Pancreas (tissue), 10 donors: ENCODE data around the gene VTN. TPM values are rescaled to one million over a fixed set of nuclear protein-coding genes. Genes with fewer than 3 reads are reported as not detected.

Experiments
- ATAC-seq, 4 donors: fragments of 200-7000 bp; cut with Tn5 transposase; one replicate each; pipeline versions ENCODE4 v1.8.0 to v1.9.1; 2020; ENCODE audit warnings: mild to moderate bottlenecking in 4 of 4, moderate library complexity in 4 of 4
- DNase-seq, 6 donors: peaks; one replicate each; pipeline ENCODE4 v3.0.0-alpha.2; 2020
- FAIRE-seq: peaks from 2 replicates; lab custom pipeline; 2012; peaks lifted over from hg19 to GRCh38; lab: Jason Lieb, UNC
- H3K27ac ChIP-seq, 4 donors: fragments of 200-600 bp; sonication (generic); 1 replicate in 3 of 4; 2 replicates in 1 of 4; pipeline versions ENCODE4 v1.5.0 to v1.8.0; 2020
- H3K27me3 ChIP-seq, 4 donors: fragments of 200-600 bp; one replicate each; pipeline ENCODE4 v1.8.0; 2021
- H3K36me3 ChIP-seq, 3 donors: fragments of 200-600 bp; sonication (generic) in 1 of 3; one replicate each; pipeline versions ENCODE4 v1.5.0 to v1.8.0; 2020 to 2021
- H3K4me1 ChIP-seq, 3 donors: fragments of 200-600 bp; one replicate each; pipeline ENCODE4 v1.8.0; 2021
- H3K4me3 ChIP-seq, 4 donors: fragments of 200-600 bp; sonication (generic) in 2 of 4; one replicate each; pipeline versions ENCODE4 v1.5.0 to v1.8.0; 2020 to 2021
- H3K9me3 ChIP-seq, 4 donors: fragments of 200-600 bp; one replicate each; pipeline ENCODE4 v1.8.0; 2021
- CTCF ChIP-seq, 4 donors: fragments of 200-600 bp; sonication (generic) in 3 of 4; IDR thresholded peaks; one replicate each; pipeline versions ENCODE4 v1.5.0 to v1.8.0; 2021; ENCODE audit warnings: antibody characterized with exemption in 4 of 4
- WGBS, 2 donors: extraction: QIAGEN DNeasy Blood & Tissue Kit; methylation state at CpG; one replicate each; pipeline ENCODE4 v1.1.7; 2013; 5-methylcytosine and 5-hydroxymethylcytosine counted together
- intact Hi-C, 3 donors: fragments of 100-400 bp; cut with DNase I; formaldehyde crosslinking; loops; one replicate each; pipeline versions ENCODE4 v1.11.1 to v1.14.2; 2022
- polyA plus RNA-seq, 2 donors: library from polyadenylated mRNA; stranded (reverse); fragments of 200-250 nt; gene quantifications; one replicate each; pipeline ENCODE4 v1.2.3, GENCODE V29; 2013
- total RNA-seq, 6 donors: library from RNA; stranded (reverse); fragmentation: NEBNext Ultra II Directional in 4 of 6; extraction: Animal tissue kit (Norgen Biotek cat#: 25700) in 4 of 6; gene quantifications; one replicate each; pipeline versions ENCODE4 v1.2.1 to v1.2.4, GENCODE V29; 2021 to 2023
- donor health status: healthy with polysubstance abuse.
- donor health status: DM: no; HTN: no; CAD: no; lungs with moderate emphysema.
- donor health status: DM: no; HTN: no; CAD: no.
- donor health status: control.
- donor health status: control.
- donor health status: Bipolar disorder and iron deficiency.
- donor health status: DM: yes; HTN: yes; CAD: no.
- donor health status: DM: no; HTN: no; CAD: no.
- donor health status: DM: no; HTN: no; CAD: no.
- donor health status: DM: yes; HTN: yes; CAD: no.

Gene VTN
- 10 to 100 TPM in 2 of 6 donors, 1 to 10 TPM in 4; 5.2 to 21.5 (median 9.5) TPM for total RNA-seq
- 10 to 100 TPM; 14.6 to 21.6 TPM for polyA plus RNA-seq

DNA sequence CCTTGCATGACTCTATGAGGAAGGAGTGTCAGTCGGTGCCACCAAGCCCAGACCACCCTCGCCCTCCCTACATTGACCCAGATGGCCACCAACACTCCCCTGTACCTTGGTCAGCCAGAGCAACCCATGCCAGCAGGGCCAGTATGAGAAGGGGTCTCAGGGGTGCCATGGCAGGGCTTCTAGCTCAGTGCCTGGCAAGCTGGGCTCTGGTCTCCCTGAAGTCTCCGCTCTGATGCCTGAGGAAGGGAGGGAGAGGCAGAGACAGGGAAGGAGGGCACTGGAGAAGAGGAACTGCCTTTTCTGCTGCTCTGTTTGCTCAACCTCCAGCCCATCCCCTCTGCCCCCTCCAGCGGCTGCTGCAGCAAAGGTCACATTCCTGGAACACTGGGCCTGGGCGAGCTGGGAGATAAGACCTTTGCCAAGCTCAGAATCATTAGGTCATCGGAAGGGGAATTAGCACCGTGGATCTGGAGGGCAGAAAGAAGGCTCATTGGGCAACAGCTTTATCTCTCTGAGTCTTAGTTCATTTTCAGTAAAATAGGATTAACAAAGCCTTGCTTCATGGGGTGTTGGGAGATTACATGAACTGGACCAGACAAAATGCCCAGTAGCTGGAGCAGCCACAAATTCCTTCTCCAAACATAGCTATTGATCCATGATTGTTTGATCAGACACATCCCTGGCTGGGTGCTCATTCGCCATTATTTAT lies at the start of gene VTN:
Gene VTN (minus strand): TSS at position 273 of the 709 bp plus-strand sequence. CDS start 104 bp downstream, at position 169.
- peaks cover 9 to 28% (median 13%) of the 10 kb centered on the region in 3 donors for H3K4me1 ChIP-seq
- H3K4me3 ChIP-seq, result peak within 1 kb of the TSS in 2 of 4 donors; percentile 38 to 54
- TF ChIP-seq CTCF (IDR thresholded peaks at IDR 0.05), result no peak
- no peaks in the 10 kb centered on the region for H3K36me3 ChIP-seq
- WGBS, 2 donors, result 10 to 17% methylated on average over 8 of the region's 8 CpGs
- intact Hi-C loops, result no loop called here
- H3K27me3 ChIP-seq, result no peaks in the 10 kb centered on the region
- no peak for FAIRE-seq
- DNase-seq, result peak; percentile 67 to 83 (median 73)
- H3K9me3 ChIP-seq, result no peaks in the 10 kb centered on the region
- H3K27ac ChIP-seq, result peak within 1 kb of the TSS; percentile 22 to 75 (median 50)
- ATAC-seq, result peak; percentile 74 to 81 (median 75)

DNA sequence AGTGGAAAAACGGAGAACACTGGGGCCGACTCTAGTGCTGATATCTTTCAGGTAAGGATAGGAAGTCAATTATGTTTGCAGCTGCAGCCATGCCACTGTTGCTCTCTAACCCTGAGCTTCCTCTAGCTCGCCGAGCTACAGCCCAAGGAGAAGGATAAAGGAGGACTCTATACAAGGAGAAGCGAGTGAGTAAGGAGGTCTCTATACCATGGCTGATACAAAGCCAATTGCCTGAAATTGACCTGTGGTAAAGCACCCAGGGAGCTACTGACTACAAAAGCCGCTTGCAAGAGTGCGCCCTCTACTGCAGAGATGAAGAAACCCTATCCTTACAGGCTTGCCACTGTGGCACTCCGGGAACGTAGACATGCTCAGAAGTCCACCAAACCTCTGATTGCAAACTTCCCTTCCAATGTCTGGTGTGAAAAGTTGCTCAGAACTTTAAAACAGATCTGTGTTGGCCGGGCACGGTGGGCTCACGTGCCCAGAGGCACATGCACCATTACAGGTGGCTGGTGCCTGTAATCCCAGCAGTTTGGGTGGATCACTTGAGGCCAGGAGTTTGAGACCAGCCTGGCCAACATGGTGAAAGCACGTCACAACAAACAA lies 46.7 kb upstream of the VTN start:
- no peaks in the 10 kb centered on the region for H3K9me3 ChIP-seq
- H3K4me1 ChIP-seq, result no peaks in the 10 kb centered on the region
- 9 to 11% methylated on average over 13 of the region's 13 CpGs for WGBS, 2 donors
- intact Hi-C loops, result no loop called here
- H3K36me3 ChIP-seq, result no peaks in the 10 kb centered on the region
- H3K4me3 ChIP-seq, result no peak overlapping the region
- TF ChIP-seq CTCF (IDR thresholded peaks at IDR 0.05), result peak; percentile 55 to 77 (median 67)
- FAIRE-seq (no peak), ATAC-seq (peak; percentile 95 to 100 (median 100)), DNase-seq (peak in 4 of 6 donors; percentile 56 to 73 (median 62))
- no peaks in the 10 kb centered on the region for H3K27me3 ChIP-seq
- H3K27ac ChIP-seq, result no peak overlapping the region

DNA sequence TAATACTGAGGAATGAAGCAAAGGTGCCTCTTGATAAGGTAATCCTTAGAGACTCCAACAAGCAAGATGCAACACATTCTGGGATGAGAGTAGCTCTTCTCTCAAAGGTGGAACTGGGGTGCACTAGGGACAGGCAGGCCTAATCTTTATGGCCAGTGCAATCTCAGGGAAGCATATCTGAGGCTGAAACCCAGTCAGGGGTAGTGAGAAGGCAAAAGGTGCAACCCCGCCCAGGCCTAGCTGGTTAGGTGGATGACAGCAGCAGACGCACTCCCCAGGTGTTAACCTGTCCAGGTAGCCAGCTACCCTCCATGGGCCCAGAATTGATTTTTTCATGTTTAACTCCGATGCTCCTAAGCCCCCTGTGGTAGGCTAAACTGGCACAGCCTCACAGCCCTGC lies 45.8 kb upstream of the VTN start:
- FAIRE-seq (no peak), ATAC-seq (no peak), DNase-seq (no peak)
- no peak for TF ChIP-seq CTCF (IDR thresholded peaks at IDR 0.05)
- H3K27me3 ChIP-seq, result no peaks in the 10 kb centered on the region
- intact Hi-C loops, result no loop called here
- no peak overlapping the region for H3K27ac ChIP-seq
- H3K36me3 ChIP-seq, result no peaks in the 10 kb centered on the region
- WGBS, 2 donors, result 82 to 96% methylated on average over 3 of the region's 3 CpGs
- no peaks in the 10 kb centered on the region for H3K4me1 ChIP-seq
- H3K9me3 ChIP-seq, result no peaks in the 10 kb centered on the region
- H3K4me3 ChIP-seq, result no peak overlapping the region

GRCh38 chr17:28413804-28414203 lies 43.7 kb upstream of the VTN start:
- DNase-seq (no peak), ATAC-seq (no peak), FAIRE-seq (no peak)
- no peak for TF ChIP-seq CTCF (IDR thresholded peaks at IDR 0.05)
- intact Hi-C loops, result no loop called here
- Histone ChIP-seq H3K36me3 (no peaks in the 10 kb centered on the region), H3K4me3 (no peak overlapping the region), H3K27me3 (no peaks in the 10 kb centered on the region), H3K4me1 (no peaks in the 10 kb centered on the region), H3K27ac (no peak overlapping the region), H3K9me3 (no peaks in the 10 kb centered on the region)
- WGBS, 2 donors, result 64 to 73% methylated on average over 7 of the region's 7 CpGs

DNA sequence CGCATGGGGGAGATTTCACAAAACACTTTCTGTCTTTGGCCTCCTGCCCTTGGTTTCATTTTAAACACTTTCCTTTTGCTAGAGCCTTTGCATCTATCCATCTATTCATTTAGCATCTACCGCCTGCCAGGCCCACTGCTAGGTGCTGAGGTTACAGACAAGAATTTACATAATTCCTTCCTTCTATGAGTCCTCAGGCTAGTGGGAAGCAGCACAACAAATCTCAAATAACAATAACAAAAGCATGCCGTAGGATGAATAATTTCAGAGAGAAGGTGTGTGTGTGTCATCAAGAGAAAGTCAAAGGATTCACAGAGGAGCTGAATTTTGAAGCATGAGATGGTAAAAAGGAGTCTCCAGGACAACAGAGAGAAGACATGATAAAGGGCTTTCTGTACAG lies 42.0 kb upstream of the VTN start:
- H3K27me3 ChIP-seq, result no peaks in the 10 kb centered on the region
- no peaks in the 10 kb centered on the region for H3K4me1 ChIP-seq
- H3K36me3 ChIP-seq, result no peaks in the 10 kb centered on the region
- FAIRE-seq (no peak), DNase-seq (no peak), ATAC-seq (no peak)
- TF ChIP-seq CTCF (IDR thresholded peaks at IDR 0.05), result no peak
- H3K27ac ChIP-seq, result no peak overlapping the region
- intact Hi-C loops, result no loop called here
- no peaks in the 10 kb centered on the region for H3K9me3 ChIP-seq
- WGBS, 2 donors, result 81 to 87% methylated on average over 3 of the region's 3 CpGs
- no peak overlapping the region for H3K4me3 ChIP-seq
